WTC11 (cell line): ENCODE data around the gene SMPD2. TPM values are rescaled to one million over a fixed set of nuclear protein-coding genes. Genes with fewer than 3 reads are reported as not detected.
A peak's percentile ranks its signal among the peaks of the same experiment; 100 is the strongest.

ENCODE experiments used
- ATAC-seq: fragments of 200-7000 bp; cut with Tn5 transposase; 2 replicates; pipeline ENCODE4 v1.10.0; 2021; ENCODE audit warnings: mild to moderate bottlenecking, moderate library complexity
- CTCF ChIA-PET: fragments of 300-600 bp; sonication (Branson Sonifier 250); formaldehyde crosslinking; loops from one replicate; lab custom pipeline; 2021; ENCODE audit warnings: antibody characterized with exemption; lab: Charles Lee
- POLR2A ChIA-PET: fragments of 350-600 bp; sonication (Branson Sonifier 250); formaldehyde crosslinking; loops from one replicate; lab custom pipeline; 2021; ENCODE audit warnings: antibody characterized with exemption; lab: Charles Lee
- DNase-seq: peaks from one replicate; pipeline ENCODE4 v3.0.0; 2021; ENCODE audit warnings: low spot score
- H3K27ac Mint-ChIP-seq: 2 replicates; pipeline ENCODE4 v1.8.0; 2021; ENCODE audit warnings: mixed read lengths
- H3K27me3 Mint-ChIP-seq: 2 replicates; pipeline ENCODE4 v1.8.0; 2021; ENCODE audit warnings: low read depth, mild to moderate bottlenecking, moderate library complexity, mixed read lengths
- H3K36me3 Mint-ChIP-seq: 2 replicates; pipeline ENCODE4 v1.8.0; 2021; ENCODE audit warnings: mixed read lengths
- H3K4me1 Mint-ChIP-seq: 2 replicates; pipeline ENCODE4 v1.8.0; 2022; ENCODE audit warnings: mixed read lengths
- H3K4me3 Mint-ChIP-seq: 2 replicates; pipeline ENCODE4 v1.8.0; 2021; ENCODE audit warnings: mild to moderate bottlenecking, moderate library complexity, mixed read lengths
- H3K9me3 Mint-ChIP-seq: 2 replicates; pipeline ENCODE4 v1.8.0; 2021; ENCODE audit warnings: mixed read lengths
- CBFB ChIP-seq: sonication (generic); formaldehyde crosslinking; IDR thresholded peaks from 2 replicates; pipeline ENCODE4 v1.8.1; 2022; ENCODE audit warnings: mild to moderate bottlenecking, low read depth, missing genetic modification reagents
- CDX4 ChIP-seq: fragments of 250-450 bp; sonication (Bioruptor Pico); IDR thresholded peaks from 2 replicates; pipeline ENCODE4 v1.9.0; 2021; ENCODE audit warnings: moderate library complexity, mild to moderate bottlenecking, inconsistent platforms, borderline replicate concordance
- CTCF ChIP-seq: fragments of 200-600 bp; IDR thresholded peaks from 2 replicates; pipeline ENCODE4 v1.8.0; 2022; ENCODE audit warnings: antibody characterized with exemption
- ETV6 ChIP-seq: sonication (generic); formaldehyde crosslinking; IDR thresholded peaks from 2 replicates; pipeline ENCODE4 v1.8.1; 2022; ENCODE audit warnings: mild to moderate bottlenecking, missing genetic modification reagents
- FOXK1 ChIP-seq: sonication (generic); formaldehyde crosslinking; IDR thresholded peaks from 2 replicates; pipeline ENCODE4 v1.8.0; 2022; ENCODE audit warnings: mild to moderate bottlenecking, moderate library complexity, missing genetic modification reagents
- GRHL2 ChIP-seq: fragments of 250-450 bp; sonication (Bioruptor Pico); IDR thresholded peaks from 2 replicates; pipeline ENCODE4 v1.8.0; 2022; ENCODE audit warnings: mild to moderate bottlenecking, moderate library complexity; ENCODE audit not compliant: insufficient replicate concordance, severe bottlenecking
- JAZF1 ChIP-seq: fragments of 250-450 bp; sonication (Bioruptor Pico); IDR thresholded peaks from 2 replicates; pipeline ENCODE4 v1.9.0; 2021; ENCODE audit warnings: moderate library complexity, mild to moderate bottlenecking, inconsistent platforms
- MLX ChIP-seq: sonication (generic); formaldehyde crosslinking; IDR thresholded peaks from 2 replicates; pipeline ENCODE4 v1.8.1; 2023; ENCODE audit warnings: mild to moderate bottlenecking, missing genetic modification reagents, moderate library complexity
- MYBL2 ChIP-seq: sonication (generic); formaldehyde crosslinking; IDR thresholded peaks from 2 replicates; pipeline ENCODE4 v1.8.1; 2023; ENCODE audit warnings: mild to moderate bottlenecking, moderate library complexity, missing genetic modification reagents
- OVOL2 ChIP-seq: fragments of 250-450 bp; sonication (Bioruptor Pico); IDR thresholded peaks from 2 replicates; pipeline ENCODE4 v1.9.0; 2021; ENCODE audit warnings: mild to moderate bottlenecking, borderline replicate concordance
- PRDM15 ChIP-seq: sonication (generic); formaldehyde crosslinking; IDR thresholded peaks from 2 replicates; pipeline ENCODE4 v1.8.0; 2022; ENCODE audit warnings: missing genetic modification reagents
- RELA ChIP-seq: sonication (generic); formaldehyde crosslinking; IDR thresholded peaks from 2 replicates; pipeline ENCODE4 v1.8.1; 2022; ENCODE audit warnings: missing genetic modification reagents, mild to moderate bottlenecking, borderline replicate concordance
- RORB ChIP-seq: fragments of 250-450 bp; sonication (Bioruptor Pico); IDR thresholded peaks from 2 replicates; pipeline ENCODE4 v1.9.0; 2021; ENCODE audit warnings: mild to moderate bottlenecking
- SMAD3 ChIP-seq: sonication (generic); formaldehyde crosslinking; IDR thresholded peaks from 2 replicates; pipeline ENCODE4 v1.8.0; 2022; ENCODE audit warnings: missing genetic modification reagents, mild to moderate bottlenecking, borderline replicate concordance
- STAT6 ChIP-seq: sonication (generic); formaldehyde crosslinking; conservative IDR thresholded peaks from 2 replicates; pipeline ENCODE4 v1.8.1; 2023; ENCODE audit warnings: mild to moderate bottlenecking, low read depth, missing genetic modification reagents, moderate library complexity
- TEAD4 ChIP-seq: sonication (generic); formaldehyde crosslinking; IDR thresholded peaks from 2 replicates; pipeline ENCODE4 v1.8.0; 2022; ENCODE audit warnings: mild to moderate bottlenecking, missing genetic modification reagents
- ZMAT4 ChIP-seq: fragments of 250-450 bp; sonication (Bioruptor Pico); IDR thresholded peaks from 2 replicates; pipeline ENCODE4 v1.9.0; 2021; ENCODE audit warnings: mild to moderate bottlenecking
- ZNF281 ChIP-seq: sonication (generic); formaldehyde crosslinking; IDR thresholded peaks from 2 replicates; pipeline ENCODE4 v1.8.0; 2023; ENCODE audit warnings: mild to moderate bottlenecking, missing genetic modification reagents
- ZNF423 ChIP-seq: fragments of 250-450 bp; sonication (Bioruptor Pico); IDR thresholded peaks from 2 replicates; pipeline ENCODE4 v2.1.2; 2022; ENCODE audit warnings: mild to moderate bottlenecking, moderate library complexity
- ZNF512 ChIP-seq: sonication (generic); formaldehyde crosslinking; IDR thresholded peaks from 2 replicates; pipeline ENCODE4 v1.8.1; 2022; ENCODE audit warnings: missing genetic modification reagents, borderline replicate concordance
- total RNA-seq: library from RNA; stranded (reverse); gene quantifications from 3 replicates; pipeline ENCODE4 v1.2.3, GENCODE V29; 2021

The SMPD2 gene
- total RNA-seq, 1 experiment from 2014 or later: 13.1 TPM

- no peaks in the 10 kb centered on the region for H3K27me3 Mint-ChIP-seq
- peaks cover 1% of the 10 kb centered on the region; the same call in 1 of the 2 replicates for H3K4me1 Mint-ChIP-seq
- H3K27ac Mint-ChIP-seq: no peak overlapping the region
- POLR2A ChIA-PET: no interaction called here
- no peak overlapping the region for H3K4me3 Mint-ChIP-seq
- ATAC-seq (no peak), DNase-seq (no peak)
- CTCF ChIA-PET: interaction anchor here (0.9 kb wide), 1 partner anchor 13 kb away, joined by 3 read pairs; no protein-coding TSS in a partner anchor
- TF ChIP-seq MYBL2 (CRISPR knock-in tag) (no peak), FOXK1 (no peak), CDX4 (no peak), RELA (CRISPR knock-in tag) (no peak), STAT6 (CRISPR knock-in tag) (no peak), RORB (CRISPR knock-in tag) (no peak), JAZF1 (CRISPR knock-in tag) (no peak), ZNF512 (no peak), TEAD4 (CRISPR knock-in tag) (no peak), ZMAT4 (CRISPR knock-in tag) (no peak), MLX (CRISPR knock-in tag) (no peak), ZNF423 (CRISPR knock-in tag) (no peak), PRDM15 (CRISPR knock-in tag) (no peak)
- no peaks in the 10 kb centered on the region for H3K9me3 Mint-ChIP-seq
- H3K36me3 Mint-ChIP-seq: peaks cover 25% of the 10 kb centered on the region
These were observed 6.6 kb downstream of the SMPD2 start for GRCh38 chr6:109447087-109447486.

GRCh38 chr6:109447878-109448555 is 7.5 kb downstream of the SMPD2 start:
- DNase-seq: no peak
- TF ChIP-seq CBFB (CRISPR knock-in tag) (no peak), ETV6 (CRISPR knock-in tag) (no peak), GRHL2 (no peak), RORB (CRISPR knock-in tag) (no peak), CTCF (no peak), OVOL2 (CRISPR knock-in tag) (no peak), ZNF281 (CRISPR knock-in tag) (no peak), SMAD3 (CRISPR knock-in tag) (no peak)

More at GRCh38 chr6:109447878-109448555, 7.5 kb downstream of the SMPD2 start:
- peaks cover 28% of the 10 kb centered on the region for H3K36me3 Mint-ChIP-seq
- peaks cover 8% of the 10 kb centered on the region; the same call in 1 of the 2 replicates for H3K4me1 Mint-ChIP-seq
- no peaks in the 10 kb centered on the region for H3K9me3 Mint-ChIP-seq
- ChIA-PET CTCF (interaction anchor here (1.0 kb wide), 1 partner anchor 51 kb away, joined by 3 read pairs; no protein-coding TSS in a partner anchor), POLR2A (interaction anchor here (1.0 kb wide), 1 partner anchor 62 kb away, joined by 3 read pairs; no protein-coding TSS in a partner anchor)
- ATAC-seq: peak; percentile 46
- no peak overlapping the region for H3K4me3 Mint-ChIP-seq
- no peak overlapping the region for H3K27ac Mint-ChIP-seq
- no peaks in the 10 kb centered on the region for H3K27me3 Mint-ChIP-seq
